AG08396 (cell line): ENCODE measurements around the gene SEMA3A.

Experiments
- DNase-seq: peaks from one replicate; pipeline ENCODE4 v3.0.0; 2012; ENCODE audit warnings: low spot score, mixed read lengths

SEMA3A gene

GRCh38 chr7:84009051-84009450 is 185.5 kb downstream of the SEMA3A start:
- peak; percentile 6 for DNase-seq

- DNase-seq, result no peak
Observed at GRCh38 chr7:84003191-84003590, 191.4 kb downstream of the SEMA3A start.

GRCh38 chr7:84002348-84002747 is 192.2 kb downstream of the SEMA3A start:
- no peak for DNase-seq

GRCh38 chr7:83996879-83997278 is 197.7 kb downstream of the SEMA3A start:
- DNase-seq, result no peak

GRCh38 chr7:83987764-83988163 is 206.8 kb downstream of the SEMA3A start:
- DNase-seq, result no peak

GRCh38 chr7:83985821-83986220 is 208.8 kb downstream of the SEMA3A start:
- no peak for DNase-seq

- DNase-seq, result no peak
Observed at GRCh38 chr7:83984591-83984990, 210.0 kb downstream of the SEMA3A start.

GRCh38 chr7:83984076-83984475 is 210.5 kb downstream of the SEMA3A start:
- DNase-seq, result no peak

GRCh38 chr7:83983606-83984005 is 211.0 kb downstream of the SEMA3A start:
- no peak for DNase-seq

- peak; percentile 21 for DNase-seq
Observed at GRCh38 chr7:83976302-83976701, 218.3 kb downstream of the SEMA3A start.

GRCh38 chr7:83970081-83970480 is 224.5 kb downstream of the SEMA3A start:
- DNase-seq, result no peak

GRCh38 chr7:83964318-83964717 is 230.3 kb downstream of the SEMA3A start:
- DNase-seq, result no peak

- no peak for DNase-seq
Observed at GRCh38 chr7:83957333-83957732, 237.3 kb downstream of the SEMA3A start.

- DNase-seq, result no peak
Observed at GRCh38 chr7:83956104-83956503, 238.5 kb downstream of the SEMA3A start.

- DNase-seq, result no peak
Observed at GRCh38 chr7:83952236-83952635, 242.4 kb downstream of the SEMA3A start.

- DNase-seq, result no peak
Observed at GRCh38 chr7:83947260-83947659, 247.3 kb downstream of the SEMA3A start.

GRCh38 chr7:83946801-83947200 is 247.8 kb downstream of the SEMA3A start:
- no peak for DNase-seq

- DNase-seq, result no peak
Observed at GRCh38 chr7:83941300-83941699, 253.3 kb downstream of the SEMA3A start.

GRCh38 chr7:83937930-83938329 is 256.7 kb downstream of the SEMA3A start:
- no peak for DNase-seq

GRCh38 chr7:83936056-83936708 is 258.4 kb downstream of the SEMA3A start:
- DNase-seq, result peak; percentile 32

GRCh38 chr7:83934118-83934734 is 260.4 kb downstream of the SEMA3A start:
- DNase-seq, result no peak

- no peak for DNase-seq
Observed at GRCh38 chr7:83931968-83932367, 262.6 kb downstream of the SEMA3A start.

GRCh38 chr7:83930262-83930661 is 264.3 kb downstream of the SEMA3A start:
- DNase-seq, result no peak

- no peak for DNase-seq
Observed at GRCh38 chr7:83925860-83926259, 268.7 kb downstream of the SEMA3A start.
